ENCODE data around the gene ABI1.

ABI1 gene

DNA sequence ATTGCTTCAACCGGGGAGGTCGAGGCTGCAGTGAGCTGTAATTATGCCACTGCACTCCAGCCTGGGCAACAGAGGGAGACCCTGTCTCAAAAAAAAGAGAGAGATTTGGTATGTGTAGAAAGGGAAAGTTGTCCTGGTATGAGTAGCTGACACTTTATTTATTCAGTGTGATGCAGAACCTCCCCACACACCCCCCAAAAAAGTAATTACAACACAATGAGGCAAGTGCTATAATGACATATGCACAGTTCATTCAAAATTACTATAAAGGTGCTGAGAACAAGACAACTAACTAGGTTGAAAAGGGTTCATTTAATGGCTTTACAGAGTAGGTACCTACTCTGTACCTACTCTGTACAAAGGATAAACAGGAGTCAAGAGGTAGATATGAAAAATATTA, 83.1 kb downstream of the ABI1 start:
- in situ Hi-C loops (cut with MboI; ENCODE audit: low sequenced_read_pairs) = no loop called here

DNA sequence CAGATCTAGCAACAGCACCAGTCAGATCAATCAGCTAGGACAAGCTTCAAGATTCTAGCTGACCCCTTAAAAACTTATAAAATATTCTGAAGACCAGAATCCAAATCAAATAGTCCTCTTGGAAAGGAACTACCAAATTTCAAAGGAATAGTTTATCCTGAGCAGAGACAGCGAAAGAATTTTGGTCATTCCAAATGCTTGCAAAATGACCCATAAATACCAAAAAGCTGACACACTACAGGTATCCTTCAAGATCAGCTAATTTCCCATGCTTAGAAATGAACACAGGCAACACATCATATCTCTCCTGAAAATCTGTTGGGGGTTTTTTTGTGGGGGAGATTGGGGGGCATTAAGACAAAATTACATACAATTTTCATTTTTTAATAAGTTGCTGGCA, 84.5 kb downstream of the ABI1 start:
- in situ Hi-C loops (cut with MboI; ENCODE audit: low sequenced_read_pairs) = no loop called here

DNA sequence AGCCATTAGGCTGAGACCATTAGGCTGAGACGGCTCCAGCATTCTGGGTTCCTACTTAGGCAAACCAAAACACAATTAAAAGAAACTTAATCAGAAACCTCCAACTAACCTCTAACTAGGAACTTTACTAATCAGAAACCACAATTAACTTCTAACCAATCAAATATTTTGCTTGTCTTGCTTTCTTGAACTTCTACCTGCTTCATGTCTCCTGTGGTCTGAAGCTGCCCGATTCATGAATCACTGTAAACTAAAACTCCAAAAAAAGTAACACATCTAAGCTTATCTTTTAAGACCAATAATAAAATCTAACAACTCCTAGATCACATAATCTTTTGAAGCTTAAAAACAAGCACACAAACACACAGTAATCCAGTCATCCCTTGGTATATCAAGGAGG, 87.1 kb downstream of the ABI1 start:
- in situ Hi-C loops (cut with MboI; ENCODE audit: low sequenced_read_pairs) = no loop called here

DNA sequence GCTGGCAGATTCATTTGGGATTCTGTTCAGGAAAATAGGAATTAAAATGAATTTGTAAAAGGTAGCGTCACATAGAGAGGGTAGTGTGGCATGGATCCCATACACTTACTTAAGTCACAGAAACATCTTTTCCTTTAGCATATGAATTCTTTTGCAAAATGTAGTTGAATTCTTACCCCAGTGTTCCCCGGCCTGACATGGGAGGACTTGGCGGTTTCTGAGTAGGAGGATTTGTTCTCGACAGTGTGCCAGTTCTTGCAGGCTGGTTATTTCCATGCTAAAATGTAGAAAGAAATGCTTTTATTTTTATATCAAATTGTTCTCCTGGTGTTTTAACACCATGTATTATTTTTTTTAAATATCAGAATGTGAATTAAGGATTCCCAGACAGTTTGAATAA, 90.7 kb downstream of the ABI1 start:
- in situ Hi-C loops (cut with MboI; ENCODE audit: low sequenced_read_pairs) = no loop called here

DNA sequence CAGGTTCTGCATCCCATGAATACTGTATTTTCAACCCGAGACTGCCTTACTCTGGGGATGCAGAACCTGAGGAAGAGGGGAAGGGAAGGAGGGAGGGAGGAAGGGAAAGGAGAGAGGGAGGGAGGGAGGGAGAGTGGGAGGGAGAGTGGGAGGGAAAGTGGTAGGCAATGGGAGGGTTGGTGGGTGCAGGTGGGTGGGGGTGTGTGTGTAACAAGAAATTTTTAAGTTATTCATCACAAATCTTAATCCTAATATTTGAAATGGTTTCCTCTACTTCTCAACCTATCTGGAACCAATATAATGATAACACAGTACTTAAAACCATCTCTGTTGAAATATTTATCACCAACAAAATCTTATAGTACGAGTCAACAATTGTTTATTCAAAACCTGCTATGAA, 95.2 kb downstream of the ABI1 start:
- in situ Hi-C loops (cut with MboI; ENCODE audit: low sequenced_read_pairs) = no loop called here

DNA sequence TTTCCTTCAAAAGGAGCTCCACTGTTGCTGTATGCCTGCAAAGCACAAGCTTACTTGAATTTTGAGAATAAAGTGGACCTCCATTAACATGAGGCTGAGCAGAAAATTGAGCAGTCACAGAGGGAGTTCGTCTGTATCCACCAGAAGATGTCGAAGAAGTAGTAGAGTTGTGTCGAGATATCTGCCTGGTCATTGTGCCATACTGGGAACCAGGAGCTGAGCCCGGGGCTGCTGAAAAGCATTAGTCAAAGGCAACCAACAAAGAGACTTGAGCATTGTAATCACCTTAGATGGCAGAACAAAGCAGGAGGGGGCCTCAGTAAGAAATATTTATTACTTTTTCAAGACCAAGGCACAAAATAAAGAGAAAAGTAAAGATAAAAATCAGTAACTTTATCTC, 101.8 kb downstream of the ABI1 start:
- in situ Hi-C loops (cut with MboI; ENCODE audit: low sequenced_read_pairs) = no loop called here

DNA sequence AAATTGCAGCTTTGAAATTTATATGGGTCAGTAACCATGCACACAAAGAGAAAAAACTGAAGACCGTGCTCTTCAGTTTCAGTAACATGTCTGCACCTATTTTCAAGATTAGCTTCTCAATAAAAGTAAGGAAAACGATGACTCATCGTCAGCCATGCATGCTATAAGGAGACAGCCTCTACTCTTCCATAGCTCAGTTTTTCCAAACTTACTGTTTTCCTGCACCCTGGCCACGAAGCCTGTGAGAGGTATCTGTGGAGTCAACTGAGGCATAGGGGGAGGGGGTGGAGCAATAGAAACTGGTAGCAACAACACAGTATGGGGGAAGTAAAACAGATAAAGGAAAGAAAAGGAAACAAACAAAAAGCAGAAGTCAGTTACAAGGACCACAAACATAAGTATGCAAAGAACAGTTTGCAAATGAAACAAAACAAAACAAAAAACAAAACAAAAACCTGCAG, 105.3 kb downstream of the ABI1 start:
- in situ Hi-C loops (cut with MboI; ENCODE audit: low sequenced_read_pairs) = no loop called here

DNA sequence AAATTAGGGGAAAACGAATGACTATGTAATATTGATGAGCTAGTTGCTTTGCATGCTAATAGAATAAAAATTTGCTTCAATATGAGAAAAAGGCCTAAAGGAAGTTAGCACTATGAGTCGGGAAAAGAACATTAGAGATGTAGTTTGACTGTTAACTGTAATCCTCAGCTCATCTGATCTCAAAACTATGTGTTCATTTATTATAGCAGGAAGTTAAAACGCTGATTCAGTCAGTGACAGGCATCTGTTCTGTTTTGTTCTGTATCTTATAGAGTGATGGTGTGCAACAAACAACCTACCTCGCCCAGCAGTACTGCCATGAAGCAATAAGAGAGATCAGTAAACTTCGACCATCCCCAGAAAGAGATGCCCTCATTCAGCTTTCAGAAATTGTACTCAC, 114.7 kb downstream of the ABI1 start:
- in situ Hi-C loops (cut with MboI; ENCODE audit: low sequenced_read_pairs) = no loop called here

DNA sequence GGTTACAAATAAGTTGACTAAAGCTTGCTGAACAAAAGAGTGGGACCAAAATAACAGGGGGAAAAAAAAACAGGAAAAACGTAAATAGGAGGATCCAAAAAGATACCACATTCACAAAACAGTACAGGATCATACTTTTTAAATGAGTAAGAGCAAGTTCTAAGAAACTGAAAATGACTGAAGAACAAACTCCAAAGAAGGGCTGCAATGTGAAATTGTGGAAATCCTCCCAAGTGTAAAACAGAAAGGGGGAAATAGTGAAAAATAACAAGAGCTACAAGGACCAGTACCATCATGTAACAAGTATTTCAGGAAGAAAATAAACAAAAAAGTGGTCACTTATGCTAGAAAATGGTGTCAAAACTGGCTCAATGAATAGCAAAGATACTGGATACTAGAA, 116.9 kb downstream of the ABI1 start:
- in situ Hi-C loops (cut with MboI; ENCODE audit: low sequenced_read_pairs) = no loop called here

DNA sequence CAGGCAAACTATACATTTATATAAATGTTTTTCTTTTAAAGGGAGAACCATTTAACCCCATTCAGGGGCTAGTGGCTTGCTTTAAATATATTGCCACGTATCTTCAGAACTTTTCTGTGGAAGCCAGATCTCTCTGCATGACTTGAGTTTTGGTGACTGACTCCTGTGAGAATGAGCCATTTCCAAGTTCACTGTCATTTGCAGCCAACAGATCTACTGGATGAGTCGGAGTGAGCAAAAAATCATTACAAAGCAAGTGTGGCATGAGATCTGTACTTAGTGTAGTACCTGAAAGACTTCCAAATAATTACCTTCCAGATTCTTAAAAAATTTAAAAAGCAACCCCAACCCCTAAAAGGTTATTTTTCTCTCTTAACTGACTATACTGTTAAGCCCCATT, 117.7 kb downstream of the ABI1 start:
- in situ Hi-C loops (cut with MboI; ENCODE audit: low sequenced_read_pairs) = no loop called here

DNA sequence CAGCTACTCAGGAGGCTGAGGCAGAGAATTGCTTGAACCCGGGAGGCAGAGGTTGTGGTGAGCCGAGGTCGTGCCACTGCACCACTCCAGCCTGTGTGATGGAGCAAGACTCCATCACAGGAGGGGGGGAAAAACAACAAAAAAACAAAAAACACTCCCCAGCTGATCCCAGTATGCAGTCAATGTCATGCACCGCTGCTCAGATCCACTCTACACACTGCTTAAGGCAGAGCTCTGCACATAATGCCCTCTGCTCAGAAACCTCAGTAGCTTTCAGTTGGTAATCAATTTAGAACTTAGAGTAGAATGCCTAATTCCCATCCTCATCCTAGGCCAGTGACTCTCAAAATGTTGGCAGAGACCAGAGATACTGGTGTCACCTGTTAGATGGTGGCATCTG, 119.4 kb downstream of the ABI1 start:
- in situ Hi-C loops (cut with MboI; ENCODE audit: low sequenced_read_pairs) = no loop called here

DNA sequence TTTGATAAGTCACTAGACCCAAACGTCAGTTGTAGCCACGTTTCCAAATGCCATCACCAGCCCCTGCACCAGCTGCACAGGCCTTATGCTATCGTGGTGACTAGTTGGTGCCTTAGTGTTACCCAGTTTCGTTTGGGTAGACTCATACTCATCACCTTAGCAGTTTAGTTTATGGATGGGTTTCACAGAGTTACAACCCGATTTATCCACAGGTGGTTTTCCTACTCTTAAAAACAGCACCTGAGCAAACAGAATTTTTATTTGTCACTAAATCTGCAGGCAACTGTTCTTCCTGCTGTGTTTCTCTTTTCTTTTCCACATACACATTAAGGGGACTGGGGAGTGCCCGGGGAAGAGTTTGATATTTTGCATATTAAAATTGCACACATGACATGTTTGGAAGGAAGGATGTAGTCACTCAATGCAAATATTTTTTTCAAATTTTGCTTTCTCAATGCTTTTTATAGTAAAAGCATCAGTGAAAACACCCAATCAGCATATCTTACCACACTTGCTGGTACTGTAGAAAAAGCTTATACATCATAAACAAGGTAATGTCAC, 121.6 kb downstream of the ABI1 start:
- in situ Hi-C loops (cut with MboI; ENCODE audit: low sequenced_read_pairs) = no loop called here

DNA sequence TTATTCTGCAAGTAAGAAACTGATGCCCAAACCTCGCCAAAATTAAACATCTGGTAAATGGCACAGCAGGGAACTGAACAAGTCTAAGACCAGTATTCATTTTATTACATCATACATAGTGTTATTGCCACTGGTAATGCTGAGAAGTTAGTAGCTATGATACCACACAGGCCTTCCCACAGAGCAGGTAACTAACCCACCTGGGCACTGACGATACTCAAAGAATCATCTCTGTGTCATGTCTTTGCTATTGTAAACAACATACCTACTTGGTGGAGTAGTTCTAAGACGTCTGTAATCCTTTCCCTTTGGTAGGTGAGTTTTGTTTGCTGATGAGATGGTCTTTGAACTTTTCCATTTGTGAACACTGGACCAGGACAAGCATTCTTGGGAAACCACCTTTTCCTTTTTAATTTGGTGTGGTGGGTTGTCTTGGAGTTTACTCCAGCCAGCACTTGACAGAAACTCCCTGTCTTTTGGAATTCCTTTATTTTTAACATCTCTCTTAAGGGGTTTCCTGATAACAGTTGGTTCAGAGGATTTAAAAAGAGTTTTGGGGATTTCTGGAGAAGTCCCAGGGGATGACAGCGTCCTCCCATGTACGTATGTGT, 122.4 kb downstream of the ABI1 start:
- in situ Hi-C loops (cut with MboI; ENCODE audit: low sequenced_read_pairs) = no loop called here

DNA sequence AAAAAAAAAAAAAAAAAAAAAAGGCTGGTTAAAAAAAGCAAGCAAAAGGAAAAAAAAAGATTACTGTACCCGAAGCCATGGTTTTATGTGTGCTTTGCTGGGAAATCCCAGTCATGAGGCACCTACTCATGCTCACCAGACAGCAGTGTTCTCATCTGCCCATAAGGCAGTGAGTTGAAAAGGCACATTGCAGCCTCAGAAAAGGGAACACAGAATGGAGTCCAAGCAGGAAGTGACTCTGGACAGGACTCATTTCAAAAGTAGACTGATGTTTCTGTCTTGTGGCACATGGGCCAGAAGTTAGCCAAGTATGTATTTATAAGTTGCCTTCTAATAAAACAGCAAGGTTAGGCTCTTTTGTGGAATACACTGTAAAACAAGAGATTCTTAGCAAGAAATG, 123.0 kb downstream of the ABI1 start:
- in situ Hi-C loops (cut with MboI; ENCODE audit: low sequenced_read_pairs) = no loop called here

DNA sequence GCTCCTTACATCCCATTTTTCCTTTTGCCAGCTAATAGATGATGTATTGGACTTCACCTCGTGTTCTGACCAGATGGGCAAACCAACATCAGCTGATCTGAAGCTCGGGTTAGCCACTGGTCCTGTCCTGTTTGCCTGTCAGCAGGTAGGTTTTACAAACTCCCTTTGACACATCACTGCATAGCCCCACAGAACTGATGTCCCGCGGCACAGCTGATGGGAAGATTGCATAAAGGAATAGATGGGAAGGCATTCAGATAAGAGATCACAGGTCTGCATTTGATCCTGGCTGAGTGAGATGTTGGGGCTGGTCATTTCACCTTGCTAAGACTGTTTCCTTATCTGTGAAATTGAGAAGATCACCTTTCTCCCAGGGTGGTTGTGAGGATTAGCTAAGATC, 125.3 kb downstream of the ABI1 start:
- in situ Hi-C loops (cut with MboI; ENCODE audit: low sequenced_read_pairs) = no loop called here

DNA sequence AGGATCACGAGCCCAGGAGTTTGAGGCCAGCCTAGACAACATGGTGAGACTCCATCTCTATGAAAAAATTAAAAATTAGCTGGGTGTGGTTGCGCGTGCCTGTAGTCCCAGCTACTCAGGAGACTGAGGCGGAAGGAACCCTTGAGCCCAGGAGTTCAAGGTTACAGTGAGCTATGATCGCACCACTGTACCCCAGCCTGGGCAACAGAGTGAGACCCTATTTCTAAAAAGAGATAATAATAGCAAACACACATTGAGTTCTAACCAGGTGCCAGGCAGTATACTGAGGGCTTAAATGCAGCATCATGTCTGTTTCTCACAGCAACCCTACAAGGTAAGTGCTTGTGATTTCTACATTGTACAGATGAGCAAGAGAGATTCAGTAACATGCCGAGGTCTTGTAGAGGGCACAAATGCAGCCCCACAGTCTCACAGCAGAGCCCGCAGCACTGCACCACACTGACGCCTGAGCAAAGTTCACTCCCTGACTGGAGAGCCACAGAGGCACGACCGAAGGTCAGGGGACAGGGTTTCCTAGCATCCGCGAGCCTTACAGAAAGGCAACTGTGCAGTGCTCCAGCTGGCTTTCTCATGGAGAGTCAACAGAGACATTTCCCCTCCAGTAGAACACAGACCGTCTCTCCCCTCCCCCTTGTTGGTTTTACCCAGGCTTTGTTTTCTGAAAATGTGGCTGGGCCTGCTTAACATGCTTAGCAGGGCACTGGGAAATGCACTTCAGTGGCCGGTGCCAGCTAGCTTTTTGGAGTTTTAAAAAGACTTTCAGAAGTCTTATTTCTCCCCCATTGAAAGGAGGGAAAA, 126.8 kb downstream of the ABI1 start:
- in situ Hi-C loops (cut with MboI; ENCODE audit: low sequenced_read_pairs) = no loop called here

DNA sequence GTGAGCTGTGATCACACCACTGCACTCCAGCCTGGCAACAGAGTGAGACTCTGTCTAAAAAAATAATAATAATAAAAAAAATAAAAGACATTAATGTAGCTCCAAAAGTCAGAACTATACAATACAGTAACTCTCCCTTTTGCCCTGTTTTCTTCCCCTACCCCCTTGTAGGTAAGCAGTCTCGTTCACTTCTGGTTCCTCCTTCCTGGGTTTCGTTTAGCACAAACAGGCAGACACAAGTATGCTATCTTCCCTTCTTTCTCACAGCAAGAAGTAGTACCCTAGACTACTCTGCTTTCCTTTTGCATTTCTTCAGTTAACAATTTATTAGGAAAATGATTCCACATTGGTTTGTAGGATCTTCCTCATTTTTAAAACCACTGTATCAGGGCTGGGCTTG, 130.2 kb downstream of the ABI1 start:
- in situ Hi-C loops (cut with MboI; ENCODE audit: low sequenced_read_pairs) = no loop called here

DNA sequence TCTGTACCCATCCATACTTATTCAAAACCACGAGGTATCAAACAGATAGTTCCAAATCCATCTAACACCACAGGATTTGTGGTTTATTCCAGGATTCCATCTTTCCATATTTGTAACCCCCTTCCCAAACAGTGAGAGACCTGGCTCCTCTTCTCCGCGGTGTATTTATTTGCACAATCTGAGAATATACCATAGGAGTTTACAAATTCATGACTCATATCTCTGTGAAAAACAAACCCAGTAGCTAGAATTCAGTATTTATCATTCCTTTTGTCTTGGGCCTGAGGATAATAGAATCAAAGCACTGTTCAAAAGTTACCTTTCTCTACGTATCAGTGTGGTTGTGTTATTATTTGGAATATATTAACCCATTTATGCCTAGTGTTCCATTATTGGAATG, 131.4 kb downstream of the ABI1 start:
- in situ Hi-C loops (cut with MboI; ENCODE audit: low sequenced_read_pairs) = loop anchor here (10.0 kb wide), 1 partner anchor 145 kb away; no protein-coding TSS in a partner anchor

DNA sequence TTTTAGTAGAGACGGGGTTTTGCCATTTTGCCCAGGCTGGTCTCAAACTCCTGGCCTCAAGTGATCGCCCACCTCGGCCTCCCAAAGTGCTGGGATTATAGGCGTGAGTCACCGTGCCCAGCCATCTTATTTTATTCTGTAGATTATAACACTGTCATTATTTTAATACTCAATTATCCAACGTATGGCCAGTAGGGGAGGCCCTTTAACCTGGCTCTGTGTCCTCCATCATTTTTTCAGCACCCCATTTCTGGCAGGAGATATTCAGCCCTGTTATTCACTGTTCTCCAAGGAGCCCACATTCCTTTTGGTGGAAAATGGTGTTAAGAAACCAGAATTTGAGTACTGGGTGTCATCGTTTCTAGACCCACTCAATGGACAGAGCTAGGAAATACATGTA, 131.8 kb downstream of the ABI1 start:
- in situ Hi-C loops (cut with MboI; ENCODE audit: low sequenced_read_pairs) = loop anchor here (10.0 kb wide), 1 partner anchor 146 kb away; no protein-coding TSS in a partner anchor

DNA sequence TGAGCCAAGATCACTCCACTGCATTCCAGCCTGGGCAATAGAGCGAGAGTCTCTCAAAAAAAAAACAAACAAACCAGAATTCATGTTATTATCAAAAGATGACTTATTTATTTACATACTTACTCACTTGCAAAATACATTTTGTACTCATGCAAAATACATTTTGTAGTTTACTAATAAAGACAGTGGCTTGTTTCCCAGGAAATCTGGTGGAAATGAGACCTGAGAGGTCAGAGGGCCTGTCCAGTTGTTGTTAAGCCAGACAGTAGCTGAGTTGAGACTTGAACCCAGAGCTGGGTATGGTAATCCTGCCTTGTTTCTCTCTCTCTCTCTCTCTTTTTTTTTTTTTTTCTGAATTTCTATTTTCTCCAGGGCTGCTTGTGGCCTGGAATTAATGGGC, 133.8 kb downstream of the ABI1 start:
- in situ Hi-C loops (cut with MboI; ENCODE audit: low sequenced_read_pairs) = loop anchor here (10.0 kb wide), 1 partner anchor 148 kb away; no protein-coding TSS in a partner anchor

DNA sequence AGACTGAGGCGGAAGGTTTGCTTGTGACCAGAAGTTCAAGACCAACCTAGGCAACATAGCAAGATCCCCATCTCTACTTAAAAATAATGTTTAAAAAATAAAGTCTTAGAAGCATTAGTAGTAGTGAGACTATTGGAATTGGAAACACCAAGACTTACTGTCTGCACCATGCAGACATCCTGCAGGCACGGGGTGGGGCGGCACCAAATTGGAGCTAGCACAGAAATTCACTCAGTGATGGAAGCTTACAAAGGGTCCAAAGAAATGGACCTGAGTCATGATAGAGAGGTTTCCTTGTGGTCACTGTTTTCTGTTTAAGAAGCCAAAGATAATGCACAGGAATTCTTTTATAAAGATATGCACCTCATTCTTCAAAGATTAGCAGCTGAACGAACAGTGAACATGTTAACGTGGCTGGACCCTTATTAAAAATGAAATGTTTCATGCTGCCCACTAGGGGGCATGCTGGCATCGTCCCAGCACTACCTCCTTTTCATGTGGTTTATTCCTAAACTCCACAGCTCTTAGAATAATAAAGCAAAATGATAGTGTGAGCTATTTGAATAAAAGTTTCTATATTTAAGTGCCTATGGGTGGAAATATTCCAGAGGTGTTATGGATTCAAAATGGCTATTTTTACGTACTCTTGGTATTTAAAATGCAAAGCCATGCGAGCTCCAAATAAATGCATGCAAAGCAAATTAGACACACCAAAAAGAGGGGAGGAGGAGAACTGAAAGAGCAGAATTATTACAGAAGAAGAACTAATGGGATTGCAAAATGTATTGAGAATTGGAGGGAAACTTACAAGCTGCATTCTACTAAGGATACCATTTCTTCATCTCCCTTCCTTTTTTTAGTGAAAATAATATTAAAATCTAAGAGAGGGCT, 134.7 kb downstream of the ABI1 start:
- in situ Hi-C loops (cut with MboI; ENCODE audit: low sequenced_read_pairs) = loop anchor here (10.0 kb wide), 1 partner anchor 149 kb away; no protein-coding TSS in a partner anchor

Data from HL-60/S4 (cell line).